GM19455 (cell line): Measurements from ENCODE around the gene CHM.
"Not testable (repeated sequence)": the region's sequence is repeated elsewhere in the genome, so short reads cannot be mapped to it uniquely, and the experiment has no call there.

Experiments
- ATAC-seq: cut with Tn5 transposase; IDR thresholded peaks from one replicate; pipeline ENCODE4 v1.9.1; 2021; ENCODE audit not compliant: unreplicated experiment

The CHM gene

DNA sequence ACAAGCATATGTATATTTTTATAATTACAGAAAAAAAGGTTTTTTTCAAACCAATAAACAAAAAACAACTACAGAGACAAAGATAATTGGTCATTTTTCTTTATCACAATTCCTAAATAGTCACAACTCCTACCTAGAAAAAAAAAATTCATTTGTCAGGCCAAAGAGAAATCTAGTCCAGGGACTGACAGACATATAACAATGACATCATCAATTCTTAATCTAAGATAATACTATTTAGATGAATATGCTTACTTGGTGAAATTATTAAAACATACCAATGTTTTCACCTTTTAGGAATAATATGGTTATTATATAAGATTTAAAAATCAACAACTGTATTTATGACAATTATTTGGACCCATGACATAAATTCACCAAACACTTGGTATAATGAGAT, 48.4 kb downstream of the CHM start:
- no peak for ATAC-seq

DNA sequence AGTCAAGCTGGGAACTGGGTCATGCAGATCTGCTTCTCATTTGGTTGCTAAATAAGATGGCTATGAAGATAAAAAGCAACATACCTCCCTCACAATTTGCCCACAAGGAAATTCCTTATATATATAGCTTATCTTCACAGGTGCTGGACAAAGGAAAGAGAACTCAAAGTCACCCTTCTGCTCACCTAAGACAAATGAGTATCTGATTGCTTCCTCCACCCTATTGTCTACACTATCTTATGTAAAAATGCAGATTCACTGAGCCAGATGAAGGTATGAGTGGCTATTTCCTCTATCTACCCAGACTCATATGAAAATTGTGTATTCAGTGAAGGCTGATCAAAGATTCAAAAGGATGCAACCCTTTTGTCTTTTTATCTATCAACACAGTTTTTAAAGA, 50.8 kb downstream of the CHM start:
- ATAC-seq, result no peak

DNA sequence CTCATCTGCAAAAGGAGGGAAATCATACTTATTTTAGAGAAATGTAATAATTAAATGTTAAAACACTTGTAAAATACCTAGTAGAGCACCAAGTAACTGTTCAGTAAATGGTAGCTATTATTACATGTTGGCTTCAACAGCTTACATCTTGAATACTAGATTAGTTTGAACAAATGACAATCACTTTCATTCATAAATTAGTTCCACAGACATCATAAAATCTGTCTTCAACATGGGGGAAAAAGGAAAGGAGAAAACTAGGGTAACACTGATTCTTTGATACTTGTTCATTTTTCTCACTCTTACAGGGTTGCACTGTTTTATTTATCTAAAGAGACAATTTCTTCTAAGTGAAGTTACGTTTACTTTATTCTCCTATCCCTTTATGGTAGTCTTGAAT, 51.7 kb downstream of the CHM start:
- ATAC-seq, result no peak

DNA sequence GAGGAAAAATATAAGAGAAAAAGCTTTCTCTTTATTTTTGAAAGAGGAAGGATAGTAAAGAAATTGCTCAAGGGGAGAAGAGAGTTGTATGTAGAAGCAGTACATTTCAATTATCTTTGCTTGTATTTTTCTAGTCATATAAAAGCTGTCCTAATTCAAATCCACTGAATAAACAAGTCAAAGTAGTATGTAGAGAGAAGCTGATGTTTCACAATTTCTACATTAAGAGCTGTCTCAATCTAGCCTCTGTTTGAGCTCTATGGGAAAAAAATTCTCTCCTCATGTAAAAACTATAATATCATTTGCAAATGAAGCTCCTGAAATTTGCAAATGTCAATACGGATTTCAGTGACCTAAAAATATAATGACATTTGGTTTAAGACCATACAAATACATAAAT, 52.6 kb downstream of the CHM start:
- no peak for ATAC-seq

DNA sequence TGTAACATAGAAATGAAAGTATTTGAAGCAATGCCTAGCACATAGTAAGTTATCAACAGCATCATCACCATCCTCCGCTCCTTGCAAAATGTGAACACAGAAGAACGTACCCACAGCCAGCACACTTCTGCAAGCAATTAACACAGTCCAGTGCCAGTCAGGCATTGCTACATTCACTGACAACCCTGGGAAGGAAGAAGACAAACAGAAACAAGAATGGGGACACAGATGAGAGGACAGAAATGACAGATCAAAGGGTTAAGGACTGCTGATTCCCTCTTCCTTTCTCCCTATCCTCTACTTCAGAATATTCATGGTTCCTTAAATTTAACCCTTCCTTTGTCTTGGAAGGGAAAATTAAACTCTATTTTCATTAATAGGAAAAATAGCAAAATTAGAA, 53.1 kb downstream of the CHM start:
- ATAC-seq, result no peak

DNA sequence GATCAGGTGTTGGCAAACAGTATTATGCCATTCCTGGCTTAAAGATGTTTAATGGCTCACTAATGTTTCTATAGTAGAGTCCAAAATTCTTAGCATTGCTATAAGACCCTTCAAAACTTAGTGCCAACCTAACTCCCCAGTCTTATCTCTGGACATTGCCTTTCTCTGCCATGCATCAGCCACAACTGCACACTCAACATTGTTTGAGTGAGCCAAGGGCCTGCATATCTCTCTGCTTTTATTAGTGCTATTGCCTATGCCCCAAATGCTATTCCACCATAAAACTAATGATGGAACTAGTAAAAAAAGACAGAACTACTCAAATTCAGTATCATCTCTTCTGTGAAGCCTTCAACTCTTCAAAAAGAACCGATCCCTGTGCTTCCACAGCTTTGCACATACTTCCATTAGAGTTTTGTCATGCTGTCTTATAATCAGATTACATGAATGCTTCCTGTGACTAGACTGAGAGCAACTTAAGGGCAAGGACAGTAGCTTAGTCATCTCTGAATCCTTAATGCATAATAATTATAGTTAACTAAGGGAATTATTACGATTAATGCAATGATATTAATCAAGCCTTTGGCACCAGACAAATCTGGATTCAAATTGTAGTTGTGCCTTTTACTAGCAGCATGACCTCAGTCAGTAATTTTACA, 53.7 kb downstream of the CHM start:
- ATAC-seq, result no peak

DNA sequence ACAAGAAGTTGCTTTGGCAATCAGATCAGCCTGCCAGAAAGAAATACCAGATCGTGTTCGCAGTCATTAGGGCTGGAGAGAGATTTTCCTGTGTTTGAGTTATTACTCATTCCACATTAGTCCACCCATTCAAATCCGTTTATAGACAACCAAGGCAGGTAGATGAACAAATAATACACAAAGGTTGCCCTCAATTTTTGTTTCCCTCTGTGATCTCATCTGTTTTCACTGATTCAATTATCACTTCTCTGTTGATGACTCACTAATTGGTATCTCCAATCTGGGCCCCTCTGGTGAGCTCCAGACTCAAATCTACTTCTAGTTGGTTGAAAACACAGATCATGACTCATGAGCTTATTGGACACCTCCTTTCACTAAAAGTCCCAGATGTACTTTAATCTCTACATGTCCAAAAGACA, 54.5 kb downstream of the CHM start:
- ATAC-seq, result no peak

DNA sequence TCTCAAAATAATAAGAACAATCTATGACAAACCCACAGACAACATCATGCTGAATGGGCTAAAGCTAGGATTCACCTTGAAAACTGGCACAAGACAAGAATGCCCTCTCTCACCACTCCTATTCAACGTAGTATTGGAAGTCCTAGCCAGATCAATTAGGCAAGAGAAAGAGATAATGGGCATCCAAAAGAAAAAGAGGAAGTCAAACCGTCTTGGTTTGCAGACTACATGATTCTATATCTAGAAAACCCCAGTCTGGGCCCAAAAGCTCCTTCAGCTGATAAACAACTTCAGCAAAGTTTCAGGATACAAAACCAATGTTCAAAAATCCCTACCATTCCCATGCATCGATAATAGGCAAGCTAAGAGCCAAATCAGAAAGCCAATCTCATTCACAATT, 59.0 kb downstream of the CHM start:
- ATAC-seq, result no peak

DNA sequence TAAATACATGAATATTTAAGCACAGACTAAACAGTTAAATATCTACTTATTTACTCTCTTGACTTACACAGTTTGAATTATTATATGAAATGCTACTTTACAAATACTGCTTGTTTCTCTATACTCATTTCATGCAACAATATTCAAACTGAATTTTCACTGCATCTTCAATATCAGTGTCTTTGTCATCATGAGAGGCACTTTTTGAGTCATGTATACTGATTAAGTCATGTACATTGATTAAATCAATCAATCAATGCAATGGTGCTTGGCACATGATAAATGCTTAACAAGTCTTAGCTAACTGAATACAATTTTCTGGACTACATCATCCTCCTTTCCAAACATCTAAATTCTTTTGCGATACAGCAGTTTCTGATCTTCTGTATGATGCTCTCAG, 67.1 kb downstream of the CHM start:
- ATAC-seq, result no peak

DNA sequence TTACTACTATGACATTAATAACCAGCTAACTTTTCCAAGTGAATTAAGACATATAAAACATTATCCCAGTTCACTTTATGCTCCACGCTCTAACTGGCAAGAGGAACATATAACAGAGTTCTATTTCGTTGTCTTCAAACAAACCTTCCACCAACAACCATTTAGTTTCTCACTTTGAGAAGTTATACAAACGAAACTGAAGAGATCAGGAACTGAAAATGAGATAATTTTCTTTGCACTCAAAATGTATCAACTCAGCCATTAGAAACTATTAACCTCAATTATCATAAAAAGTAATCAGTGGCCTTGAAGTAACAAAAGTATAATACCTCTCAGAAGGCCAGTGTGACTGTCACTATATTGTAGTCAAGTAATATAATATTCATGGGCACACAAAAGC, 70.1 kb downstream of the CHM start:
- no peak for ATAC-seq

DNA sequence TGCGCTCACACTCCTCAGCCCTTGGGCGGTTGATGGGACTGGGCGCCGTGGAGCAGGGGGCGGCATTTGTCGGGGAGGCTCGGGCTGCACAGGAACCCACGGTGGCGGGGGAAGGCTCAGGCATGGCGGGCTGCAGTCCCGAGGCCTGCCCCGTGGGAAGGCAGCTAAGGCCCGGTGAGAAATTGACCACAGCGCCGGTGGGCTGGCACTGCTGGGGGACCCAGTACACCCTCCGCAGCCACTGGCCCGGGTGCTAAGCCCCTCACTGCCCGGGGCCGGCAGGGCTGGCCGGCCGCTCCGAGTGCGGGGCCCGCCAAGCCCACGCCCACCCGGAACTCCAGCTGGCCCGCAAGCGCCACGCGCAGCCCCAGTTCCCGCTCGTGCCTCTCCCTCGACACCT, 75.0 kb downstream of the CHM start:
- not testable (repeated sequence) for ATAC-seq

DNA sequence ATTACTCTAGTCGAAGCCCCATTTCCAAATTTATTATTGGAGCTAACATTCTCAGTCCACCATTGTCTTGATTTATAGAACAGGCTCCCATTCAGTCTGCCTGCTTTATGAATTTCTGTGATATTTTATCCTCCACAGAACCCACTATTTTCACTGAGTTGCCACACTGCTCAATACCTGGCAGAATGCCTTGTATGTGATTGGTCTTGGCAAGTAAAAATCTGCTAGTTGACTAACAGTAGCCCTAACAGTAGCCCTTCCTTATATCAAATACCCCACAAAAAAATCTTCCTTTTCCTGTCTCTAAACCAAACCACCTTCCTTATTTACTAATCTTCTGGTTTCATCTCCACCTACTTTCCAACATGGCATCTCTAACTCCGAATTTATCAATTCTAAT, 82.6 kb downstream of the CHM start:
- no peak for ATAC-seq

DNA sequence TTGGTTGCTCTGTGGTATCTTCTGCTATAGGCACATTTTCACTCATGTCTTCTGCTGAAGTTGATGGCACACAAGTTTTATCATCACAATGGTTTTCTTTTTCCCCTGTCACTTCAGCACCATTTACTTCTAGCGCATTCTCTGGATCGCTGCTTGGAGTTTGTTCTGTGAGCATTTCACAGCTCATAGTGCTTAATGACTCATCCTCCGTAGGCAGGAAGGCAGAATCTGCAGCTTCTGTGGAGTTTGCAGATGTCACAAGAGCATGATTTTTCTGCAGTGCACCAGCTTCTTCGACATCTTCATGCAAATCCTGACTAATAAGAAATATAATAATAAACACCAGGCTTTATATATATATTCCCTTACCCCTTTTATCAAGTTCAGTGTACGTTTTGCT, 83.6 kb downstream of the CHM start:
- no peak for ATAC-seq

DNA sequence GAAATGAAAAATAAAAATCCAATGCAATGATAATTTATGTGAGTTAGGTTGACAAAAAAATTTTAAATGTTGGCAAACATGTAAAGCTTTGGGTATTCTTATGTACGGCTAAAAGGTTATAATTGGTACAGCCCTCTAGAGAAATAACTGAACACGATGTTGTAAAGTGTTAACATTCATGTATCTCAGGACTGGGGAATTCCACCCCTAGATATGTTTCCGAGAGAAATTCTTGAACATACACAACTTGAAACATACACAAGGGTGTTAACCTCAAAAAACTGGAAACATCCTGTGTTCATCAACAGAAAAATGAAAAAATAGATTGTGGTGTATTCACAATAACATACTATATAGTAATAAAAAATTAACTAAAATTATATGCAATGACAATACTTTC, 91.8 kb downstream of the CHM start:
- ATAC-seq, result no peak

DNA sequence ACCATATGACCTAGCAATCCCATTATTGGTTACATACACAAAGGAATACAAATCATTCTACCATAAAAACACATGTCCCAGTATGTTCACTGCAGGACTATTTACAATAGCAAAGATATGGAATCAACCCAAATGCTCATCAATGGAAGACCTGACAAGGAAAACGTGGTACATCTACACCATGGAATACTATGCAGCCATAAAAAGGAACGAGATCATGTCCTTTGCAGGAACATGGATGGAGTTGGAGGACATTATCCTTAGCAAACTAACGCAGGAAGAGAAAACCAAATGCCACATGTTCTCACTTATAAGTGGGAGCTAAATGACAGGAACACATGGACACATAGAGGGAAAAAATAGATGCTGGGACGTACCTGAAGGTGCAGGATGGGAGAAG, 102.6 kb downstream of the CHM start:
- not testable (repeated sequence) for ATAC-seq

DNA sequence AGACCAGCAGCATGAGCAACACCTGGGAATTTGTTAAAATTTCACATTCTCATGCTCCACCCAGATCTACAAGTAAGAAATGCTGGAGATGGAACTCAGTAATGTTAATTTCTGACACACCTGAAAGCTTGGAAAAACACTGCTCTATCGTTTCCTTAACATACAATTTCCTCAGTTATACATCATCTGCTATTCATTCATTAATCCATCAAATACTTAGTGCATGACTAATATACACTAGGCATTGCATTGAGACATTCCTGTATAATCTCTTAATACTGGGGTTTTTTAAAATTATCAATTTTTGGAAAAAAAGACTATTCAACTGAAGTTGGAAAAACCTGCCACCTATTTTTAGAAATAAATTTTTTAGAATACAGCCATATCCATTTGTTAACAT, 106.1 kb downstream of the CHM start:
- ATAC-seq, result no peak

DNA sequence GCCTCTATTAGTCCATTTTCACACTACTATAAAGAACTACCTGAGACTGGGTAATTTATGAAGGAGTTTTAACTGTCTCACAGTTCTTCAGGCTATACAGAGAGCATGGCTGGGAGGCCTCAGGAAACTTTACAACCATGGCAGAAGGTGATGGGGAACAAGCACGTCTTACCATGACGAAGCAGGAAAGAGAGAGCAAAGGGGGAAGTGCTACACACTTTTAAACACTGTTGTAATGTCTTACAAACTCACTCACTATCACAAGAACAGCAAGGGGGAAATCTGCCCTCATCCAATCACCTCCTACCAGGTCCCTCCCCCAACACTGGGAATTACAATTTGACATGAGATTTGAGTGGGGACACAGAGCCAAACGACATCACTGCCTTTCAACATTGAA, 107.4 kb downstream of the CHM start:
- ATAC-seq, result not testable (repeated sequence)

DNA sequence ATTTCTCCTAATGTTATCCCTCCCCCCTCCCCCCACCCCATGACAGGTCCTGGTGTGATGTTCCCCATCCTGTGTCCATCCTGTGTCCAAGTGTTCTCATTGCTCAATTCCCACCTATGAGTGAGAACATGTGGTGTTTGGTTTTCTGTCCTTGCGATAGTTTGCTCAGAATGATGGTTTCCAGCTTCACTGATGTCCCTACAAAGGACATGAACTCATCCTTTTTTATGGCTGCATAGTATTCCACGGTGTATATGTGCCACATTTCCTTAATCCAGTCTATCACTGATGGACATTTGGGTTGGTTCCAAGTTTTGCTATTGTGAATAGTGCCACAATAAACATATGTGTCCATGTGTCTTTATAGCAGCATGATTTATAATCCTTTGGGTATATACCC, 113.0 kb downstream of the CHM start:
- not testable (repeated sequence) for ATAC-seq

DNA sequence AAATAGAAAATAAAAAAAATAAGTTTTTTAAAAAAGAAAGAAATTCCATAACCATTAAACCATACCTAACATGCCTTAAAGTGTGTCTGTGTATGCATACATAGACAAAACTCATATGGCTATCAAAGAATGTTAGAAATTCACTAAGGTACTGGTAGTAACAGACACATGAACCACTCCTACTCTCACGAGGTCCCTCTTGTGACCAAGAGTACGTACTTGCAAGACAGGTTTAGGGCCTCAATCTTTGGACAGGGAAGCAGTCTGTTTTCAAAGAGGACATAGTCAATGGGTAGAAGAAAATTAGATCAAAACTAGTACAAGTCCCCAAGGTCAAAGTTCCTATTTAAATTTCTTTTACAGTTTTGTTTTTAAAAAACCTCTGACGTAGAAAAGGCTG, 117.3 kb downstream of the CHM start:
- no peak for ATAC-seq

DNA sequence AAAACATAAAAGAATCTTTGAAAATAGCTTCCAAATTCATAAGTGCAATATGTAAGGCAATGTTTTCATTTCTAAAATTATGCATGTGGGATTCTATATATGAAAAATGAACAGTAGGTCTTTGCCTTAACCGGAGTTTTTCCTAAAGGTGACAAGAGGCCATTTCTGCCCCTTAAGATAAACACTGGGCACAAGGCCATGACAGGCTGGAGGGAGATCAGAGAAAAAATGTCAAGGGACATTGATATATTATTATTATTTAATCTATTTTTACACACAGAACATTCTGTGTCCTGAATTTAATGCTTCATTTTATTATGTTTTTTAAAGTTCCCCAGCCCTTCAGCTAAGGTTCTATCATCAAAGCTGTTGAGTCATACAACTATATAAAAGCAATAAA, 118.8 kb downstream of the CHM start:
- no peak for ATAC-seq

DNA sequence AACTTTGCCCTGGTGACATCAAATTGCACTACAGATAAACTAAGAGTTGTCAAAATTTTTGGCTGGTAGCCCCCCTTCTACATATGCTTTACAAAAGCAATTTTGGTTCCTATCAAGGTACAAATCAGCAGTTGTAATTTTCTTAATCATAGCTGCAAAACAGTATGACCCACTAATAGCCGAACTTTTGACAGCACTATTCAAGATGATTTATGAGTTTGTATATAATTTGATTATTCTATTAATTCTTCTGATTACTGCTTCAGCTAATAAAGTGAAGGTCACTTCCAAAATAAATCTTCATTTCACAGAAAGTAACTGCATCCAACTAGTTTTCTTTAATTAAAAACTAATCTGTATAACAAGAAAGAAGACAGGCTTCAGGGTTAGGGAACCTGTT, 119.6 kb downstream of the CHM start:
- ATAC-seq, result no peak

DNA sequence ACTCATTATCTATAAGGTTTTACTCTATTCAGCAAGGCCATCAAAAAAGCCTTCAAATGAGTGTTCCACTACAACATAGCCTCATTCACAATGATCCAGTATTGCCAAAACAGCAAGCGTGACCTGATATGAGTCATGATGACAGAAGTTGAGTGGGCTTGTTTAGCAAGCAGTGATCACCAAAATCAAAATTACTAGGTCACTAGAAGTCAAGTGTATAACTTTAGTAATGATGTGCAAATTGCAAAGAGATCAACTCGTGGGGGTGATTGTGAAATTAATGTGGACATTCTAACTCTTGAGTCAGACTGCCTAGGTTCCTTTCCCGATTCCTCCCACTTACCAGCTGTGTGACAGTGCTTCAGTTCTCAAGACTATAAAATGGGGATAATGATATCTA, 124.5 kb downstream of the CHM start:
- no peak for ATAC-seq

DNA sequence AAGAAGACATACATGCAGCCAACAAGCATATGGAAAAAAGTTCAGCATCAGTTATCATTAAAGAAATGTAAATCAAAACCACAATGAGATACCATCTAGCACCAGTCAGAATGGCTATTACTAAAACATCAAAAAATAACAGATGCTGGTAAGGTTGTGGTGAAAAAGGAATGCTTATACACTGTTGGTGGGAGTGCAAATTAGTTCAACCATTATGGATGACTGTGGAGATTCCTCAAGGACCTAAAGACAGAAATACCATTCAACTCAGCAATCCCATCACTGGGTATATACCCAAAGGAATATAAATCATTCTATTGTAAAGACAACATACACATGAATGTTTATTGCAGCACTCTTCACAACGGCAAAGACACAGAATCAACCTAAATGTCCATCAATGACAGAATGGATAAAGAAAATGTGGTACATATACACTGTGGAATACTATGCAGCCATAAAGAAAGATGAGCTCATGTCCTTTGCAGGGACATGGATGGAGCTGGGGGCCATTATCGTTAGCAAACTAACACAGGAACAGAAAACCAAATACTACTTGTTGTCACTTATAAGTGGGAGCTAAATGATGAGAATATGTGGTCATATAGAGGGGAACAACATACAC, 130.6 kb downstream of the CHM start:
- ATAC-seq, result not testable (repeated sequence)
